ACC112 (cell line): ENCODE data around the gene MAP6D1.
"Not testable (repeated sequence)": the region's sequence is repeated elsewhere in the genome, so short reads cannot be mapped to it uniquely, and the experiment has no call there.

Experiments
- H2AFZ ChIP-seq: fragments of 200-600 bp; sonication (generic); one replicate; pipeline ENCODE4 v1.6.0; 2017; ENCODE audit warnings: antibody characterized with exemption, low read length; ENCODE audit not compliant: unreplicated experiment
- H3K27ac ChIP-seq: fragments of 200-600 bp; sonication (generic); 2 replicates; pipeline ENCODE4 v1.5.1; 2014; ENCODE audit warnings: low read depth, mild to moderate bottlenecking, antibody characterized with exemption, low read length, moderate library complexity
- H3K27me3 ChIP-seq: fragments of 200-600 bp; sonication (generic); 2 replicates; pipeline ENCODE4 v1.6.1; 2014; ENCODE audit warnings: mild to moderate bottlenecking, antibody characterized with exemption, low read length, moderate library complexity, mixed read lengths; ENCODE audit not compliant: insufficient read depth
- H3K36me3 ChIP-seq: fragments of 200-600 bp; sonication (generic); 2 replicates; pipeline ENCODE4 v1.6.1; 2016; ENCODE audit warnings: mild to moderate bottlenecking, antibody characterized with exemption, low read length, moderate library complexity, mixed read lengths; ENCODE audit not compliant: insufficient read depth
- H3K4me1 ChIP-seq: fragments of 200-600 bp; sonication (generic); one replicate; pipeline ENCODE4 v1.6.1; 2016; ENCODE audit warnings: low read length, mixed read lengths; ENCODE audit not compliant: insufficient read depth, unreplicated experiment, control insufficient read depth
- H3K4me3 ChIP-seq: fragments of 200-600 bp; sonication (generic); 2 replicates; pipeline ENCODE4 v1.5.1; 2014; ENCODE audit warnings: mild to moderate bottlenecking, low read depth, low read length
- H3K79me2 ChIP-seq: fragments of 200-600 bp; sonication (generic); one replicate; pipeline ENCODE4 v1.6.0; 2016; ENCODE audit warnings: low read length; ENCODE audit not compliant: control insufficient read depth, unreplicated experiment, insufficient read depth

Gene MAP6D1

GRCh38 chr3:183800243-183800863 lies 25.0 kb downstream of the MAP6D1 start:
- H3K4me1 ChIP-seq: no peaks in the 10 kb centered on the region
- no peak overlapping the region for H3K27ac ChIP-seq
- no peaks in the 10 kb centered on the region for H3K79me2 ChIP-seq
- H2AFZ ChIP-seq: no peak overlapping the region
- no peaks in the 10 kb centered on the region for H3K27me3 ChIP-seq
- peaks cover 51% of the 10 kb centered on the region for H3K36me3 ChIP-seq
- no peak overlapping the region for H3K4me3 ChIP-seq

- no peak overlapping the region for H2AFZ ChIP-seq
- no peaks in the 10 kb centered on the region for H3K27me3 ChIP-seq
- H3K79me2 ChIP-seq: no peaks in the 10 kb centered on the region
- H3K36me3 ChIP-seq: peaks cover 54% of the 10 kb centered on the region
- no peak overlapping the region for H3K27ac ChIP-seq
- no peak overlapping the region for H3K4me3 ChIP-seq
- no peaks in the 10 kb centered on the region for H3K4me1 ChIP-seq
Measured at GRCh38 chr3:183799461-183799860, 25.9 kb downstream of the MAP6D1 start.

GRCh38 chr3:183797996-183798395 lies 27.4 kb downstream of the MAP6D1 start:
- H2AFZ ChIP-seq: no peak overlapping the region
- H3K36me3 ChIP-seq: peaks cover 49% of the 10 kb centered on the region

GRCh38 chr3:183796372-183796771 lies 29.0 kb downstream of the MAP6D1 start:
- Histone ChIP-seq H3K36me3 (peaks cover 45% of the 10 kb centered on the region), H3K27ac (no peak overlapping the region), H3K27me3 (no peaks in the 10 kb centered on the region), H3K4me3 (no peak overlapping the region), H3K79me2 (peaks cover 2% of the 10 kb centered on the region), H3K4me1 (no peaks in the 10 kb centered on the region), H2AFZ (no peak overlapping the region)

More at GRCh38 chr3:183797996-183798395, 27.4 kb downstream of the MAP6D1 start:
- H3K27me3 ChIP-seq: no peaks in the 10 kb centered on the region
- no peak overlapping the region for H3K4me3 ChIP-seq
- H3K4me1 ChIP-seq: no peaks in the 10 kb centered on the region
- no peak overlapping the region for H3K27ac ChIP-seq
- peaks cover 2% of the 10 kb centered on the region for H3K79me2 ChIP-seq

GRCh38 chr3:183794452-183794851 lies 30.9 kb downstream of the MAP6D1 start:
- H3K79me2 ChIP-seq: peaks cover 9% of the 10 kb centered on the region
- H3K27ac ChIP-seq: no peak overlapping the region
- H2AFZ ChIP-seq: no peak overlapping the region
- no peaks in the 10 kb centered on the region for H3K27me3 ChIP-seq
- H3K4me3 ChIP-seq: no peak overlapping the region
- H3K4me1 ChIP-seq: no peaks in the 10 kb centered on the region
- H3K36me3 ChIP-seq: peaks cover 32% of the 10 kb centered on the region

- H3K36me3 ChIP-seq: peaks cover 33% of the 10 kb centered on the region
Measured at GRCh38 chr3:183792976-183793375, 32.4 kb downstream of the MAP6D1 start.

GRCh38 chr3:183790700-183791099 lies 34.7 kb downstream of the MAP6D1 start:
- Histone ChIP-seq H3K4me3 (no peak overlapping the region), H2AFZ (no peak overlapping the region), H3K4me1 (peaks cover 3% of the 10 kb centered on the region), H3K27ac (no peak overlapping the region), H3K79me2 (peaks cover 24% of the 10 kb centered on the region), H3K36me3 (peaks cover 45% of the 10 kb centered on the region), H3K27me3 (no peaks in the 10 kb centered on the region)

More at GRCh38 chr3:183792976-183793375, 32.4 kb downstream of the MAP6D1 start:
- peaks cover 20% of the 10 kb centered on the region for H3K79me2 ChIP-seq
- peaks cover 3% of the 10 kb centered on the region for H3K4me1 ChIP-seq
- no peak overlapping the region for H2AFZ ChIP-seq
- H3K27ac ChIP-seq: no peak overlapping the region
- no peaks in the 10 kb centered on the region for H3K27me3 ChIP-seq
- no peak overlapping the region for H3K4me3 ChIP-seq

- H3K27ac ChIP-seq: no peak overlapping the region
- H2AFZ ChIP-seq: no peak overlapping the region
- H3K4me1 ChIP-seq: peaks cover 3% of the 10 kb centered on the region
- no peak overlapping the region for H3K4me3 ChIP-seq
- no peaks in the 10 kb centered on the region for H3K27me3 ChIP-seq
- H3K36me3 ChIP-seq: peaks cover 46% of the 10 kb centered on the region
- peaks cover 24% of the 10 kb centered on the region for H3K79me2 ChIP-seq
Measured at GRCh38 chr3:183789826-183790225, 35.6 kb downstream of the MAP6D1 start.

- H3K27me3 ChIP-seq, H3K27ac ChIP-seq, H3K4me3 ChIP-seq, H2AFZ ChIP-seq: not testable (repeated sequence)
- Histone ChIP-seq H3K79me2 (peaks cover 31% of the 10 kb centered on the region), H3K36me3 (peaks cover 58% of the 10 kb centered on the region), H3K4me1 (peaks cover 17% of the 10 kb centered on the region)
Measured at GRCh38 chr3:183784503-183784902, 40.9 kb downstream of the MAP6D1 start.

GRCh38 chr3:183782576-183783276 lies 42.7 kb downstream of the MAP6D1 start:
- H3K4me3 ChIP-seq: no peak overlapping the region
- no peak overlapping the region for H2AFZ ChIP-seq
- no peak overlapping the region for H3K27ac ChIP-seq
- peaks cover 14% of the 10 kb centered on the region for H3K4me1 ChIP-seq
- peaks cover 57% of the 10 kb centered on the region for H3K36me3 ChIP-seq
- H3K27me3 ChIP-seq: no peaks in the 10 kb centered on the region
- peaks cover 20% of the 10 kb centered on the region for H3K79me2 ChIP-seq

GRCh38 chr3:183781246-183781645 lies 44.1 kb downstream of the MAP6D1 start:
- Histone ChIP-seq H2AFZ (no peak overlapping the region), H3K36me3 (peaks cover 55% of the 10 kb centered on the region), H3K4me1 (peaks cover 18% of the 10 kb centered on the region), H3K27me3 (no peaks in the 10 kb centered on the region), H3K27ac (no peak overlapping the region), H3K79me2 (peaks cover 16% of the 10 kb centered on the region), H3K4me3 (no peak overlapping the region)
